HG02588 (cell line): ENCODE measurements around the gene JAK1.

Experiments used
- ATAC-seq: cut with Tn5 transposase; IDR thresholded peaks from one replicate; pipeline ENCODE4 v1.9.1; 2021; ENCODE audit warnings: mild to moderate bottlenecking, moderate library complexity; ENCODE audit not compliant: unreplicated experiment

The JAK1 gene

DNA sequence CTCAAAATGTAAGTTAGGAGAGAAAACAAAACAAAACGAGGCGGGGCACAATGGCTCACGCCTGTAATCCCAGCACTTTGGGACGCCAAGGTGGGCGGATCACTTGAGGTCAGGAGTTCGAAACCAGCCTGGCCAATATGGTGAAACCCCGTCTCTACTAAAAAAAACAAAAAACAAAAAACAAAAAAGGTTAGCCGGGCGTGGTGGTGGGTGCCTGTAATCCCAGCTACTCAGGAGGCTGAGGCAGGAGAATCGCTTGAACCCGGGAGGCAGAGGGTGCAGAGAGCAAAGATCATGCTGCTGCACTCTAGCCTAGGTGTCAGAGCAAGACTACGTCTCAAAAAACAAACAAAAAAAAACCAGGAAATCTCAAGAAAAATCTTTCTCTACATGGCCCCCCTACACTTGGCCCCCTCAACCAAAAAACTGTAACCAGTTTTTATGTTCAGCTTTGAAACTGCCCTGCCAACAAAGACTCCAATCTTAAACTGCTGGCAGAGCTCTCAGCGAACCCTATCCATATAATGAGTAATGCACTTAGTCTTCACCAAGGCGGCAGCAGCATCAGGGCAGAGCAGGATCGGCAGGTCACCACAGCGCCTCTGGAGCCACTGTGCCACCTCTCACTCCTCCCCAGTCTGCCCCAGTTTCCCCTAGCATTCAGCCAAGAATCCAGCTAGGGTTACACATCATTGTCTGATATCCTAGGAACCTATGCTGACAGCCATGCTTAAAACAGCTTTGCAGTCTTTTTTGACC, 71.7 kb downstream of the JAK1 start:
- no peak for ATAC-seq

- no peak for ATAC-seq
Observed at GRCh38 chr1:64893921-64894320, 72.4 kb downstream of the JAK1 start.

DNA sequence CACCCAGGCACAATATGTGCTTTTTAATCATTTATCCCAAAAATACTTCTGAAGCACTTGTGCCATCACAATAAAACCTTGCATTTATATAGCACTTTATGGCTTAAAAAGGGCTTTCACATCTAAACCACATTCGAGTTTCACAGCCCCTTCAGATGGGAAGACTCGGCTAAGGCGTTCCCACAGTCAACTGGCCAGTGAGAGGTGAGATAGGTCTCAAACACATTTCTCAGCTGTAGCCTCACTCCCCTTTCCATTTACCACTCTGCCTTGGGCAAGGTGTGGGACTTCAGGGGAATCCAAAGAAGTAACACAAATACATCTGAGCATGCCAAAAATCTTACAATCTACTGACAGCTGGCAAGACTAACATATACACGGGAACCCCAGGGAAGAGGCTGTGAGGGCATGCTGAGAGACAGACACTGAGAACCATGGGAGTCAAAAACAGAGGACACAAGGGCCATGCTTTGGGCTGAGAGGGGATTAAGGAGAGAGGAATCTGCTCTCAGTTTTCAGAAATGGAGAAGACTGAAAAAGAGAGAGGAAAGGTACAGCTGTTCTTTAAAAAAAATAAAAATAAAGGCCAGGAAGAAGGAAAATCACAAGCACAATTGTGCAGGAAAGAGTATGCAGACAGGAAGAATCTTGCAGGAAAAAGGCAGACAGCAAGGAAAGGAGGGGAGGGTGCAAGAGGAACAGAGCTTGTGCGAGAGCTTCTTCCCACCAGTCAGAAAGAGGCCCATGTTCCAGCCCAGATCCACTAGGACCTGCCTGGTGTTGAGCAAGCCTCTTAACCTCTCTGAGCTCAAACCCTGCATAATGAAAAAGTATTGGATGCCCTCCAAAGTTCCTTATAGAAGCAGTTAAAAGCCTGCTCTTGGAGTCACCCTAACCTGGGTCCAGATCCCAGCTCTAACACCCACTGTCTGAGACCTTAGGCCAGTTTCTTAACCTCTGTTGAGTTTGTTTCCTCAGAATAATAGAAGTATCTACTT, 73.5 kb downstream of the JAK1 start:
- no peak for ATAC-seq

DNA sequence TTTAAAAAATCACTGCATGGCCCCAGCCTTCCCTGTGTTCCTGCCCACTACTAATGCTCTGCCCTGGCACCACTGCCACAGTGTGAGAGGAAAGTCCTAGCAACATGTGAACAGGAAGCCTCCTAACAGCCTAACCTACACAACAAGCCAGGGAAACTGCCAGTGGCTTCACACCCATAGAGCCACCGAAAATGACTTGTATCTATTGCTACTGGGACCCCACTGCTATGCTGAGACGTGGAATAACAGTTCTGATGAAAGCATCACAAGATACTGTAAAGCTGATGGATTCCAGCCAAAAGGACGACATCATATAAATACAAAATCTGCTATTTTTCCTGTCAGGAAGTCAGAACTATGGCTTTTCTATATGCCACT, 74.9 kb downstream of the JAK1 start:
- no peak for ATAC-seq

DNA sequence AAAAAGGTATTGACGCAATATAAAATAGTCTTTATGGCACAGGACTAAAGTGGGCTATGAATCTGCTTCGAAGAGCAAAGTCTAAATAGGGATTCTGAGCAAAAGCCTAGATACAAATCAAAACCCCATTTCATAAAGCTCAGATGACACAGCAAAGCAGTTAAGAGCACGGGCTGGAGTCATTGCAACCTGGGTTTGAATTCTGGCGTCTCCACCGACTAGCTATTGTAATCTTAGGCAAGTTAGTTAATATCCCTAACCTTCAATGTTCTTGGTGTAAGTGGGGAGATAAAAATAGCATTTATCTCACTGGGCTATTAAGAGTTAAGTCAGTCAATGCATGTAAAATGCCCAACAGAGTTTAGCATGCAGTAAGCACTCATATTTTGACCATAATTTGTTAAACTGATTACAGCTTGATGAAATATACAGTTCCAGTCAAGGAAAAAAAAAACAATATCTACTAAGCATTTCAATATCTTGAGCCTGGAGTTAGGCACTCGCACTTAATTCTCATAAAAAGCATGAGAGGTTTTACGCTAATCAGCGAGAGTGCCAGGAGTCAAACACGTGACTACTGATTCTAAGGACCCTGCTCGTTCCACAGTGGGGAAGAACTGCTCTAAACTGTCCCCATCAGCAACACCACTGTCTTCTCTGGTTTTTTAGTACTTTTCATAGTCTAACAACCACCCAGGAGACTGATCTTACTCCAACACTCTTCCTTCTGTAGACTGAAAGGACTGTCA, 75.5 kb downstream of the JAK1 start:
- ATAC-seq, result no peak

DNA sequence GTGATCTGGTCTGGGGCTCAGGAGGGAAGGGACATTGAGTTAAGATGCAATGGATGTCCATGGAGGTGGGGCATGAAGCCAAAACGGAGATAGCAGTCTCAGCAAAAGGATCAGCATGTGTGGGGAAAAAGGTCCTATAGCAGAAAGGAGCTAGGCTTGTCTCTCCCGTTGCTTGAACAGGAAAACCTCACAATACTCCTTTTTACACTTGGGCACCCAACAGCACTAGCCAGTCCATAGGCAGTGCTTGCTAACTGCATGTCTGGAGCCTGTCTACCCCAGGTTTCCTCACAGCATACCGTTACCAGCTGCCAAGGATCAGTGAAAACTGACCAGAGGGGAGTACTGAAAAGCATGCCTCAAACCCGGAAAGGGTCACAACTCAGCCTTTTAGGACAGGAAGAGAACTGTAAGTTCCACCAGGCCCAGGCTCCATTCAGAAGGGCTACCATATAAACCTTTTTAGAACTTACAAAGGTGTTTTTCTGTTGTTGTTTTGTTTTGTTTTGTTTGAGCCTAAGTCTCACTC, 78.6 kb downstream of the JAK1 start:
- ATAC-seq, result no peak

- no peak for ATAC-seq
Observed at GRCh38 chr1:64886877-64887276, 79.5 kb downstream of the JAK1 start.

DNA sequence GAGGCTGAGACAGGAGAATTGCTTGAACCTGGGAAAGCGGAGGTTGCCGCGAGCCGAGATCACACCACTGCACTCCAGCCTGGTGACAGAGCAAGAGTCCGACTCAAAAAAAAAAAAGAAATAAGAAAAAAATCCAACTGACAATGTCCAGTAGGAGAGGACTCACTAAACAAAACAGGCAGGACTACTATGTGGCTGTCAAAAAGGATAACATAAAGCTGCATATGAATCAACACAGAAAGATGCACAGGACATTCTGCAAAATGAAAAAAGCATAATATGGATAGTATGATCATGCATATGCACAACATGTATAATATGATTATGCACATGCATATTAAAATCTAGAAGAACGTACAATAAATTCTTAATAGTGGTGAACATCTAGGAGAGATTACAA, 80.7 kb downstream of the JAK1 start:
- no peak for ATAC-seq

DNA sequence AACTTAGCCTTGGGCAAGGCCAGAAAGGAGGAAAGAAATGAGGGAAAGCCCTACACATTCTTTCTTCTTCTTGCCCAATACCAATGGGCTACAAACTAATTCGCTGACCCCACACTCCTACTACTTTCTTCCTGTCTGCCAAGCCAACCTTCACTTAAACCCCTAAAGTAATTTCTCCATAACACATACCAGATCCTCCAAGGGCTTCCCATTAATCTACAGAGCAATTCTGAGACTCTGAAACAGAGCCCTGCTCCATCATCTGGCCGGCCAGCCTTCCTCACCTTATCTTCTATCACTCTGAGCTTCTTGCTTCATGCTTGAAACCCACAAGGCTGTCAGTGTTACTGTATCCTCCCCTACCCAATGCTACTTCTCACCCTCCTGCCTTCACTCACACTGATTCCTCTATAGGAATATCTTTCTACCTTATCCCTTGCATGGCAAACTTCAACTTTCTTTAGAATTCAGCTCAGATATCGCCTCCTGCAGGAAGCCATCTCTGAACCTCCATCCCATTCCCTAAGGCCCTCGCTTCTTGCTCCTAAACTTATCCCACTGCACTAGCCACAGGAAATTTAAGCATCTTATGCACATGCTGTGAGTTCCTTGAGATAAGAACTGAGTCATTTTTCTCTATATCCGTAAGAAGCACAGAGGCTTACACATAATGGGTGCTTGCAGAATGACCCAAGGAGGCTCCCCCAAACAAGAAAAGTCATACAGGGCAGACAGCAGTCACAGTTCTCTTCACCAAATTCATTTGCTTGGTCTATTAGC, 81.9 kb downstream of the JAK1 start:
- no peak for ATAC-seq

DNA sequence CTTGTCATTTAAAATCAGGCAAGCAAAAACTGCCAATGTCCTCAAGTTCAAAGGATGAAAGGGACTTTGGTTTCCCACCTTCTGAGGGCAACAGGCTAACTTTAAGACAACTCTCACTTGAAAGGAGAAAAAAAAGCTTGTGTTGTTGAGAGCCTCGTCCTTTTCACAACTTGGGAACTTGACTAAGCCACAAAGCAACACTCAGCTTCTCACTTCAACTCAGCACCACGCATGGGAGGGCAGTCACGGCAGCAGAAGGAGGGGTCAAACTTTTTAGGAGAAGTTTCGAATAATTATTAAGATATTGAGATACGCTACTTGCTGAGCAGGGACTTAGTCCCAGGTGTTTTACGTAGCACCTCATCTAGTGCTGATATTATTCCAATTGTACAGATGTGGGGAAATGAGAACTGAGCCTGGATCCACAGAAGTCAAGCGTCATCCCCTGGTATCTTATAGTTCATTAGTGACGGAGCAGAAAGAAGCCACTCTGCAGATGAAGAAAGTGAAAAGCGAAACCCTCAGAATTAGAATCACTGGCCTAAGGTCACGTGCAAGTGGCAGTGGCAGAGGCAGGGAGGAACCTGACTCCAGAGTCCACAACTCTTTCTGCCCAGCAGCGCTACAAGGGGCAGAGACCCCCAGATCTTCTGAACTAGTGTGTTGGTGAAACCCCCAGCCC, 83.6 kb downstream of the JAK1 start:
- ATAC-seq, result peak; percentile 93

GRCh38 chr1:64881281-64881680, 85.1 kb downstream of the JAK1 start:
- ATAC-seq, result no peak

GRCh38 chr1:64880449-64880848, 85.9 kb downstream of the JAK1 start:
- no peak for ATAC-seq

DNA sequence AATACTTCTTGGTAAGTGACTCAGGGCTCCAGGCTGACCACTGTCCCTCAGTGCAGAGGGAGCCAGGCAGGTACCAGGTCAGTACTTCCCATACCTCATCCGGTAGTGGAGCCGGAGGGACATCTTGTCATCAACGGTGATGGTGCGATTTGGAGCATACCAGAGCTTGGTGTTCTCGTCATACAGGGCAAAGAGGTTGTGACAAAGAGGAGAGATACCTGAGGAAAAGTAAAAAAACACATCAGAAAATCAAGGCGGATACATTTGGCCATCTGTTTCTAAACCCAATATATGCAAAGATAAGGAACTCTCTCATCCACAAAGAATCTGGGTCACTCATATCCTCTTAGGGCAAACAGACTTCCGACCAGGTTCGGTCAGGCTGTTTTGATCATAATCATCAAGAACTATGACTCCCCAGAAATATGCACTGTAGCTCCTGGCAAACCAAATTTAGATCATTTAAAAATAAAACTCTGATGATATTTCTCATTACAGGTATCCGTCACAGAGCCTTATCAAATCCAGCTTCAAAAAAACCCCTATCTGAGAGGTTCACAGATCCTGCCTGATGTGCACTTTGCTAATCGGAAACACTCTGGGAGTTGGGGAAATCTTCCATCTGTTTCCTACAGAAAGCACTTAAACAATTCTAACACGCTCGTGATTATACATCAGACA, 87.3 kb downstream of the JAK1 start:
- ATAC-seq, result no peak

DNA sequence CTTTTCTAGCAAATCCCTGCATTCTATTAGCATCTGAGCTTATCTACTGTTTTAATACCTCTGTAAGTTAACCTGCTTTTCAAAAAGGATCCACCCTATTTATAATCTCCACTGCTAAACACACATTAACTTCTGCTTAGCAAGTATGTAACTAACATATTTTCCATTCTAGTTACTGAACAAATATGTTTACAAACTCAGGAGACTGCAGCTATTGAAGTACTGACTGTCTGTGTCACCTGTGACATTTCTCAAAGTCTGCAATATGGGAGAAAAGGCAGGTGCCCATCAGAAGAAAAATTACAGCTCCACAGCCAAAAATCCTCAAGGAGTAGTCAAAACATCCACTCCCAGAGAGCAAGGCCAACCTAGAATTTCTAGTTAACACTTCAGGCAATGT, 88.3 kb downstream of the JAK1 start:
- ATAC-seq, result no peak

DNA sequence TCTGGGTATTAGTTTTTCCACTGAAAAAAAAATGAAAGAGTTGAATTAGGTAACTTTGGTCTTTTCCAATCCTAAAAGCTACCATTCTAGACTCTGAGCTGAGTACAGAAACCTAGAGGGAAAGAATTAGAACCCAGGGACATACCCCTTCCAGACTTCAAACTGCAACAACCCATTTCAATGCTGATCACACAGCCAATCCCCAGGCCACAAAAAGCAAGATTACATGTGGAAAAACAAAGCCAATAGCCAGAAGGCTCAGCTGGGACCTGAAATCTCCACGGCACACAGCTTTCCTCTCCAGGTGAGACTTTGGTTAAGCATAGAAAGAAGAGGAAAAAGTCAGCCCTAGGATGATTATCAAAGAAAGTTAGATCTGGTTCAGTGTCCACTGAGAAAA, 88.8 kb downstream of the JAK1 start:
- no peak for ATAC-seq

DNA sequence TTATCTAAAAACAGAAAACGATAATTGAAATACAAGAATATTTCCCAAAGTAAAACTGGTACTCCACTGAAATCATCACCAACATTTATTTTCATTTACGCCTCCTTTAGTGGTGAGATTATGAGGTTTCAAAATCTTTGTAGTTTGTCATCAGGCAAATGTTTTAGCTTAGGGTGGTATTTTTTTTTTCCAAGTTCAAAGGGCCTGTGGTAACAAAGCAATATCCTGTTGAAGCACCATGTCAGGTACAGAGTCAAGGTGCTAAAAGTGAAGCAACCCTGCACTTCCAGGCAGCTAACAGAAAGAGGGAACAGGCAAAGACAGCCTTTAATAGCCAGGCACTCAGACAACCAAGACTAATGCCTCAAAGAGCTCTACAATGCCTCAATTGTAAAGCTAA, 89.2 kb downstream of the JAK1 start:
- no peak for ATAC-seq

GRCh38 chr1:64875606-64876005, 90.7 kb downstream of the JAK1 start:
- no peak for ATAC-seq

GRCh38 chr1:64875101-64875500, 91.2 kb downstream of the JAK1 start:
- ATAC-seq, result no peak

GRCh38 chr1:64874666-64875065, 91.7 kb downstream of the JAK1 start:
- no peak for ATAC-seq
